Stimulated activated CD8-positive, alpha-beta memory T cell treated with anti-CD3 and anti-CD28 coated beads, Interleukin-4, amount 100 ng/mL, for 48 hours (primary cell): ENCODE data around the gene OR11H12.
"Not testable (repeated sequence)": the region's sequence is repeated elsewhere in the genome, so short reads cannot be mapped to it uniquely, and the experiment has no call there.

Experiments
- DNase-seq: peaks from one replicate; pipeline ENCODE4 v3.0.0-alpha.2; 2020

Gene OR11H12

GRCh38 chr14:18600817-18601216 lies at the start of gene OR11H12:
Gene OR11H12 (plus strand): TSS chr14:18601117. CDS start chr14:18601117, 0 bp downstream.
- DNase-seq = not testable (repeated sequence)

- not testable (repeated sequence) for DNase-seq
Observed at GRCh38 chr14:18582908-18583307, 18.0 kb upstream of the OR11H12 start.

GRCh38 chr14:18626610-18627213 lies 25.8 kb downstream of the OR11H12 start:
- DNase-seq = not testable (repeated sequence)

GRCh38 chr14:18636066-18636465 lies 35.1 kb downstream of the OR11H12 start:
- DNase-seq = not testable (repeated sequence)

GRCh38 chr14:18638032-18638431 lies 37.1 kb downstream of the OR11H12 start:
- not testable (repeated sequence) for DNase-seq

GRCh38 chr14:18638785-18639184 lies 37.9 kb downstream of the OR11H12 start:
- DNase-seq = not testable (repeated sequence)

- not testable (repeated sequence) for DNase-seq
Observed at GRCh38 chr14:18646075-18646730, 45.3 kb downstream of the OR11H12 start.
